ENCODE data around the gene PCDHA7. TPM values are rescaled to one million over a fixed set of nuclear protein-coding genes. Genes with fewer than 3 reads are reported as not detected.
"Not testable (repeated sequence)": the region's sequence is repeated elsewhere in the genome, so short reads cannot be mapped to it uniquely, and the experiment has no call there.

The PCDHA7 gene, protein sequence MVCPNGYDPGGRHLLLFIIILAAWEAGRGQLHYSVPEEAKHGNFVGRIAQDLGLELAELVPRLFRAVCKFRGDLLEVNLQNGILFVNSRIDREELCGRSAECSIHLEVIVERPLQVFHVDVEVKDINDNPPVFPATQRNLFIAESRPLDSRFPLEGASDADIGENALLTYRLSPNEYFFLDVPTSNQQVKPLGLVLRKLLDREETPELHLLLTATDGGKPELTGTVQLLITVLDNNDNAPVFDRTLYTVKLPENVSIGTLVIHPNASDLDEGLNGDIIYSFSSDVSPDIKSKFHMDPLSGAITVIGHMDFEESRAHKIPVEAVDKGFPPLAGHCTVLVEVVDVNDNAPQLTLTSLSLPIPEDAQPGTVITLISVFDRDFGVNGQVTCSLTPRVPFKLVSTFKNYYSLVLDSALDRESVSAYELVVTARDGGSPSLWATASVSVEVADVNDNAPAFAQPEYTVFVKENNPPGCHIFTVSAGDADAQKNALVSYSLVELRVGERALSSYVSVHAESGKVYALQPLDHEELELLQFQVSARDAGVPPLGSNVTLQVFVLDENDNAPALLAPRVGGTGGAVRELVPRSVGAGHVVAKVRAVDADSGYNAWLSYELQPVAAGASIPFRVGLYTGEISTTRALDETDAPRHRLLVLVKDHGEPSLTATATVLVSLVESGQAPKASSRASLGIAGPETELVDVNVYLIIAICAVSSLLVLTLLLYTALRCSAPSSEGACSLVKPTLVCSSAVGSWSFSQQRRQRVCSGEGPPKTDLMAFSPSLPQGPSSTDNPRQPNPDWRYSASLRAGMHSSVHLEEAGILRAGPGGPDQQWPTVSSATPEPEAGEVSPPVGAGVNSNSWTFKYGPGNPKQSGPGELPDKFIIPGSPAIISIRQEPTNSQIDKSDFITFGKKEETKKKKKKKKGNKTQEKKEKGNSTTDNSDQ
- 0.53 and 0.66 TPM in 2 replicates for polyA plus RNA-seq (2014; cell fraction: cytosol; rRNA removed)
- 3.9 and 4.7 TPM in 2 replicates for polyA plus RNA-seq (2014; cell fraction: nucleus; rRNA removed)

DNA sequence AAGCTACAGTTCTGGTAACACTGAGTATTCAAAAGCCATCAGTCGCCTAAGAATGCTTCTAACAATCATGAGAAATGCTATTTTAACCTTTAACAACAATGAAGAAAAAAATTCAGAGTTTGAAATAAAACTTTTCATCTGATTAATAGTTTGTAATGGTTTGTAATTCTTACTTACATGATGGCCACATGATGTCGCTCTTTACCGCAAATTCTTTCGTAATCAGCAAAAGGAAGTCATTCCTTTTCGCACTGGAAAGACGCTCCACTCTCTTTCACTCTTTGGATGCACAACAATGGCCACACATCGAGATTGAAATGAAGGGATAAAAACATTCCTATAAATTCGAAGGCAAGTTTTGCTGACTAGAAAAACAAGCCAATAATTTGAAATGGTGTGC, at the start of gene PCDHA7:
Gene PCDHA7, plus strand, starts transcription at position 277 of the 400 bp plus-strand sequence. Its CDS starts 115 bp downstream, at position 392.
- DNase-seq (ENCODE audit: low spot score) = no peak

- peak; percentile 51 for DNase-seq (ENCODE audit: low spot score)
Measured at GRCh38 chr5:140785905-140786686, 48.0 kb upstream of the PCDHA7 start, which contains the start of gene PCDHA1. Gene PCDHA1 (plus strand): TSS chr5:140786140.

DNA sequence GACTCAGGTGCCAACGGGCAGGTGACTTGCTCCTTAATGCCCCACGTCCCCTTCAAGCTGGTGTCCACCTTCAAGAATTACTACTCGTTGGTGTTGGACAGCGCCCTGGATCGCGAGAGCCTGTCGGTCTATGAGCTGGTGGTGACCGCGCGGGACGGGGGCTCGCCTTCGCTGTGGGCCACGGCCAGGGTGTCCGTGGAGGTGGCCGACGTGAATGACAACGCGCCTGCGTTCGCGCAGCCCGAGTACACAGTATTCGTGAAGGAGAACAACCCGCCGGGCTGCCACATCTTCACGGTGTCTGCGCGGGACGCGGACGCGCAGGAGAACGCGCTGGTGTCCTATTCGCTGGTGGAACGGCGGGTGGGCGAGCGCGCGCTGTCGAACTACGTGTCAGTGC, 46.6 kb upstream of the PCDHA7 start:
- DNase-seq (ENCODE audit: low spot score) = not testable (repeated sequence)

DNA sequence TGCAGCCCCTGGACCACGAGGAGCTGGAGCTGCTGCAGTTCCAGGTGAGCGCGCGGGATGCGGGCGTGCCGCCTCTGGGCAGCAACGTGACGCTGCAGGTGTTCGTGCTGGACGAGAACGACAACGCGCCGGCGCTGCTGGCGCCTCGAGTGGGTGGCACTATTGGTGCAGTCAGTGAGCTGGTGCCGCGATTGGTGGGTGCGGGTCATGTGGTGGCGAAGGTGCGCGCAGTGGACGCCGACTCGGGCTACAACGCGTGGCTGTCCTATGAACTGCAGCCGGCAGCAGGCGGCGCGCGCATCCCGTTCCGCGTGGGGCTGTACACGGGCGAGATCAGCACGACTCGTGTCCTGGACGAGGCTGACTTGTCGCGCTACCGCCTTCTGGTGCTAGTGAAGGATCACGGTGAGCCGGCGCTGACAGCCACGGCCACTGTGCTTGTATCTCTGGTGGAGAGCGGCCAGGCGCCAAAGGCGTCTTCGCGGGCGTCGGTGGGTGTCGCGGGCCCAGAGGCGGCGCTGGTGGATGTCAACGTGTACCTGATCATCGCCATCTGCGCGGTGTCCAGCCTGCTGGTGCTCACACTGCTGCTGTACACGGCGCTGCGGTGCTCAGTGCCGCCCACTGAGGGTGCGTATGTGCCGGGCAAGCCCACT, 46.1 kb upstream of the PCDHA7 start:
- DNase-seq (ENCODE audit: low spot score) = not testable (repeated sequence)

GRCh38 chr5:140791089-140791488, 43.0 kb upstream of the PCDHA7 start:
- DNase-seq (ENCODE audit: low spot score) = no peak

GRCh38 chr5:140794595-140795258, 39.3 kb upstream of the PCDHA7 start, which contains the start of gene PCDHA2:
Gene PCDHA2 (plus strand): TSS chr5:140794852.
- no peak for DNase-seq (ENCODE audit: low spot score)

GRCh38 chr5:140795259-140795641, 38.8 kb upstream of the PCDHA7 start:
- no peak for DNase-seq (ENCODE audit: low spot score)

GRCh38 chr5:140796072-140796717, 37.9 kb upstream of the PCDHA7 start:
- DNase-seq (ENCODE audit: low spot score) = not testable (repeated sequence)

DNA sequence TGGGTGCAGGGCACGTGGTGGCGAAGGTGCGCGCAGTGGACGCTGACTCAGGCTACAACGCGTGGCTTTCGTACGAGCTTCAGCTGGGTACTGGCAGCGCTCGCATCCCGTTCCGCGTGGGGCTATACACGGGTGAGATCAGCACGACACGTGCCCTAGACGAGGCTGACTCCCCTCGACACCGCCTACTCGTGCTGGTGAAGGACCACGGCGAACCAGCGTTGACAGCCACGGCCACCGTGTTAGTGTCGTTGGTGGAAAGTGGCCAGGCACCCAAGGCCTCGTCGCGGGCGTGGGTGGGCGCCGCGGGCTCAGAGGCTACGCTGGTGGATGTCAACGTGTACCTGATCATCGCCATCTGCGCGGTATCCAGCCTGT, 37.4 kb upstream of the PCDHA7 start:
- no peak for DNase-seq (ENCODE audit: low spot score)

DNA sequence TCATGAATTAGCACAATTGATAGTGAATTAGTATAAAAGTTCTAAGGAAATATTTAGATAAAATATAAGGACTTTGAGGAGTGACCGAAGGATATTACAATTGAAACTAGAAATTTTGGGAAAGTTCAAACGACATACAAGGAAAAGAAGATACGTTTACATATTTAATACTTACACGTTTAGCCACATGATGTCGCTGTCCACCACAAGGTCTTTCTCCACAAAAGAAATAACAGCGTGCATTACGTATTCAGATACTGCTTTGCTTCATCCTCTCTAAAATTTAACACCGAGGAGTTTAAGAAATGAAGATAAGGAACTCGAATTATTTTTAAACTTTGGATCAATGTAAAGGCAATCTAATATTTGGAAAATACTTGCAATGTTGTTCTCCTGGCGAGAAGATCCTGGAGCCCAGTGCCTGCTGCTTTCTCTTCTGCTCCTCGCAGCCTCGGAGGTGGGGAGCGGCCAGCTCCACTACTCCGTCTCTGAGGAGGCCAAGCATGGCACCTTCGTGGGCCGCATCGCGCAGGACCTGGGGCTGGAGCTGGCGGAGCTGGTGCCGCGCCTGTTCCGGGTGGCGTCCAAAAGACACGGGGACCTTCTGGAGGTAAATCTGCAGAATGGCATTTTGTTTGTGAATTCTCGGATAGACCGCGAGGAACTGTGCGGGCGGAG, 33.1 kb upstream of the PCDHA7 start, which contains the start of gene PCDHA3:
Gene PCDHA3, plus strand, starts transcription at position 242 of the 678 bp plus-strand sequence.
- no peak for DNase-seq (ENCODE audit: low spot score)

DNA sequence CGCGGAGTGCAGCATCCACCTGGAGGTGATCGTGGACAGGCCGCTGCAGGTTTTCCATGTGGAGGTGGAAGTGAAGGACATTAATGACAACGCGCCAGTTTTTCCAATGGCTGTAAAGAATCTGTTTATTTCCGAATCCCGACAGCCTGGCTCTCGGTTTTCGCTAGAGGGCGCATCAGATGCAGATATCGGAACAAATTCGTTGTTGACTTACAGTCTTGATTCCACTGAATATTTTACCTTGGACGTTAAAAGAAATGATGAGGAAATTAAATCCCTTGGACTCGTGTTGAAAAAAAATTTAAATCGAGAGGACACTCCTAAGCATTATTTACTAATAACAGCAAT, 32.6 kb upstream of the PCDHA7 start:
- no peak for DNase-seq (ENCODE audit: low spot score)

- not testable (repeated sequence) for DNase-seq (ENCODE audit: low spot score)
Measured at GRCh38 chr5:140802381-140802780, 31.7 kb upstream of the PCDHA7 start.

- no peak for DNase-seq (ENCODE audit: low spot score)
Measured at GRCh38 chr5:140802781-140803271, 31.2 kb upstream of the PCDHA7 start.

- DNase-seq (ENCODE audit: low spot score) = peak; percentile 88
Measured at GRCh38 chr5:140806834-140807775, 27.0 kb upstream of the PCDHA7 start, which contains the start of gene PCDHA4. Gene PCDHA4 (plus strand): TSS chr5:140807068.

GRCh38 chr5:140808241-140808888, 25.7 kb upstream of the PCDHA7 start:
- not testable (repeated sequence) for DNase-seq (ENCODE audit: low spot score)

DNA sequence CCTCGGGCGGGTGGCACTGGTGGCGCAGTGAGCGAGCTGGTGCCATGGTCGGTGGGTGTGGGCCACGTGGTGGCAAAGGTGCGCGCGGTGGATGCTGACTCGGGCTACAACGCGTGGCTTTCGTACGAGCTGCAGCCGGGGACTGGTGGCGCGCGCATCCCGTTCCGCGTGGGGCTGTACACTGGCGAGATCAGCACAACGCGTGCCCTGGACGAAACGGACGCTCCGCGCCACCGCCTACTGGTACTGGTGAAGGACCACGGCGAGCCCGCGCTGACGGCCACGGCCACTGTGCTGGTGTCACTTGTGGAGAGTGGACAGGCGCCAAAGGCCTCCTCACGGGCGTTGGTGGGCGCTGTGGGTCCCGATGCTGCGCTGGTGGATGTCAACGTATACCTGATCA, 25.2 kb upstream of the PCDHA7 start:
- no peak for DNase-seq (ENCODE audit: low spot score)

All from SK-N-DZ (cell line).